ENCODE results near the gene ANGPTL1.

- TF ChIP-seq POLR2A (IDR thresholded peaks at IDR 0.05; ENCODE audit: low read depth, low read length) (no peak), POLR2AphosphoS5 (IDR thresholded peaks at IDR 0.05; ENCODE audit: low read depth, low read length) (no peak), TAF1 (IDR thresholded peaks at IDR 0.05; ENCODE audit: borderline replicate concordance, low read depth, low read length) (no peak)
Measured at GRCh38 chr1:178857126-178857525, 13.8 kb downstream of the ANGPTL1 start.
